ENCODE measurements around the gene SPINK2. TPM values are rescaled to one million over a fixed set of nuclear protein-coding genes. Genes with fewer than 3 reads are reported as not detected.

SPINK2 gene
- total RNA-seq, 2 donors from 2014 or later = not detected

- no peaks in the 10 kb centered on the region for H3K36me3 ChIP-seq (replicated peaks in 1 of 2; ENCODE audit: insufficient read depth in 1 of 2, low read depth in 2 of 2)
- WGBS, 2 donors = 28 to 38% methylated on average over 5 of the region's 5 CpGs
- ATAC-seq = no peak
- no peaks in the 10 kb centered on the region for H3K9me3 ChIP-seq
- no peak overlapping the region for H3K4me3 ChIP-seq
- H3K27ac ChIP-seq = no peak overlapping the region
- no peaks in the 10 kb centered on the region for H3K27me3 ChIP-seq
- intact Hi-C loops (cut with DNase I) = no loop called here
- no peak for DNase-seq
- TF ChIP-seq CTCF (IDR thresholded peaks at IDR 0.05) (no peak), POLR2A (IDR thresholded peaks at IDR 0.05) (no peak)
- no peaks in the 10 kb centered on the region for H3K4me1 ChIP-seq
Observed at GRCh38 chr4:56783986-56784385, 37.5 kb downstream of the SPINK2 start.

GRCh38 chr4:56782019-56782418 is 39.5 kb downstream of the SPINK2 start:
- 50 to 55% methylated on average over 8 of the region's 8 CpGs for WGBS, 2 donors
- Histone ChIP-seq H3K36me3 (replicated peaks in 1 of 2; ENCODE audit: insufficient read depth in 1 of 2, low read depth in 2 of 2) (no peaks in the 10 kb centered on the region), H3K27ac (no peak overlapping the region), H3K27me3 (no peaks in the 10 kb centered on the region), H3K4me3 (no peak overlapping the region), H3K4me1 (no peaks in the 10 kb centered on the region), H3K9me3 (no peaks in the 10 kb centered on the region)
- DNase-seq (no peak), ATAC-seq (no peak)
- TF ChIP-seq CTCF (IDR thresholded peaks at IDR 0.05) = no peak
- TF ChIP-seq POLR2A (IDR thresholded peaks at IDR 0.05) = no peak
- intact Hi-C loops (cut with DNase I) = no loop called here

- WGBS, 2 donors = 86 to 90% methylated on average over 1 of the region's 1 CpG
- intact Hi-C loops (cut with DNase I) = no loop called here
- no peaks in the 10 kb centered on the region for H3K27me3 ChIP-seq
- DNase-seq (no peak), ATAC-seq (no peak)
- TF ChIP-seq CTCF (IDR thresholded peaks at IDR 0.05) (no peak), POLR2A (IDR thresholded peaks at IDR 0.05) (no peak)
- H3K4me3 ChIP-seq = no peak overlapping the region
- H3K27ac ChIP-seq = no peak overlapping the region
- H3K4me1 ChIP-seq = no peaks in the 10 kb centered on the region
- no peaks in the 10 kb centered on the region for H3K9me3 ChIP-seq
- no peaks in the 10 kb centered on the region for H3K36me3 ChIP-seq (replicated peaks in 1 of 2; ENCODE audit: insufficient read depth in 1 of 2, low read depth in 2 of 2)
Observed at GRCh38 chr4:56773346-56773745, 48.2 kb downstream of the SPINK2 start.

GRCh38 chr4:56772134-56772533 is 49.4 kb downstream of the SPINK2 start:
- intact Hi-C loops (cut with DNase I) = no loop called here
- no peak for DNase-seq
- TF ChIP-seq POLR2A (IDR thresholded peaks at IDR 0.05) (no peak), CTCF (IDR thresholded peaks at IDR 0.05) (no peak)
- 49 to 81% methylated on average over 2 of the region's 2 CpGs for WGBS, 2 donors
- ATAC-seq = no peak
- Histone ChIP-seq H3K9me3 (no peaks in the 10 kb centered on the region), H3K36me3 (replicated peaks in 1 of 2; ENCODE audit: insufficient read depth in 1 of 2, low read depth in 2 of 2) (no peaks in the 10 kb centered on the region), H3K4me1 (no peaks in the 10 kb centered on the region), H3K27me3 (no peaks in the 10 kb centered on the region), H3K4me3 (no peak overlapping the region), H3K27ac (no peak overlapping the region)

GRCh38 chr4:56768763-56769162 is 52.7 kb downstream of the SPINK2 start:
- Histone ChIP-seq H3K9me3 (no peaks in the 10 kb centered on the region), H3K36me3 (replicated peaks in 1 of 2; ENCODE audit: insufficient read depth in 1 of 2, low read depth in 2 of 2) (no peaks in the 10 kb centered on the region), H3K4me1 (no peaks in the 10 kb centered on the region), H3K27me3 (no peaks in the 10 kb centered on the region), H3K4me3 (no peak overlapping the region), H3K27ac (no peak overlapping the region)
- WGBS, 2 donors = 22 to 30% methylated on average over 4 of the region's 4 CpGs
- DNase-seq (no peak), ATAC-seq (no peak)
- intact Hi-C loops (cut with DNase I) = no loop called here
- no peak for TF ChIP-seq CTCF (IDR thresholded peaks at IDR 0.05)
- TF ChIP-seq POLR2A (IDR thresholded peaks at IDR 0.05) = no peak

Data from body of pancreas (tissue), 4 donors.